Islet of Langerhans (tissue), 1 donor: ENCODE results near the gene MARVELD3.
"Not testable (repeated sequence)": the region's sequence is repeated elsewhere in the genome, so short reads cannot be mapped to it uniquely, and the experiment has no call there.

Source experiments
- FAIRE-seq: peaks from one replicate; lab custom pipeline; 2011; peaks lifted over from hg19 to GRCh38; lab: Jason Lieb, UNC

The MARVELD3 gene

GRCh38 chr16:71672803-71673581, 47.0 kb downstream of the MARVELD3 start:
- FAIRE-seq, result no peak

GRCh38 chr16:71673582-71673973, 47.6 kb downstream of the MARVELD3 start:
- no peak for FAIRE-seq

GRCh38 chr16:71674229-71674628, 48.2 kb downstream of the MARVELD3 start:
- no peak for FAIRE-seq

- no peak for FAIRE-seq
Measured at GRCh38 chr16:71675380-71675779, 49.4 kb downstream of the MARVELD3 start.

- no peak for FAIRE-seq
Measured at GRCh38 chr16:71676236-71676635, 50.3 kb downstream of the MARVELD3 start.

GRCh38 chr16:71681360-71681759, 55.4 kb downstream of the MARVELD3 start:
- FAIRE-seq, result no peak

- FAIRE-seq, result not testable (repeated sequence)
Measured at GRCh38 chr16:71684280-71684679, 58.3 kb downstream of the MARVELD3 start.
